HCT116 (cell line): ENCODE measurements around the gene GABBR2. TPM values are rescaled to one million over a fixed set of nuclear protein-coding genes. Genes with fewer than 3 reads are reported as not detected.

Source experiments
- ATAC-seq: fragments of 200-7000 bp; cut with Tn5 transposase; 2 replicates; pipeline ENCODE4 v1.9.1; 2020; ENCODE audit warnings: mild to moderate bottlenecking, moderate library complexity
- BruUV-seq: library from RNA; stranded (reverse); fragments of 400-500 nt; replicated peaks from 2 replicates; lab custom pipeline; 2021; lab: Mats Ljungman, UMichigan
- CTCF ChIA-PET: fragments of 300-600 bp; sonication (Branson Sonifier 250); formaldehyde crosslinking; loops from one replicate; lab custom pipeline; 2021; ENCODE audit warnings: antibody characterized with exemption; lab: Charles Lee
- POLR2A ChIA-PET: fragments of 300-600, 350-600 bp; sonication (Branson Sonifier 250); formaldehyde crosslinking; loops from one replicate; lab custom pipeline; 2021; ENCODE audit warnings: antibody characterized with exemption; lab: Charles Lee
- RAD21 ChIA-PET, 2 experiments: fragments of 300-600 bp; sonication (Branson Sonifier 250); formaldehyde crosslinking; loops; one replicate each; lab custom pipeline; 2023; ENCODE audit warnings: low total read pairs in 2 of 2; ENCODE audit not compliant: uncharacterized antibody in 2 of 2, unreplicated experiment in 2 of 2, low non-redundant PET in 1 of 2; lab: Charles Lee
- DNase-seq: peaks from one replicate; pipeline ENCODE4 v3.0.0-alpha.2; 2010; ENCODE audit warnings: low read depth, low spot score
- H2AFZ ChIP-seq: fragments of 200-600 bp; shearing (Covaris generic), sonication (generic); 2 replicates; pipeline ENCODE4 v1.6.1; 2017; ENCODE audit warnings: low read depth, mixed run types, mixed read lengths, antibody characterized with exemption, low read length; ENCODE audit not compliant: poor library complexity, severe bottlenecking
- H3K27ac ChIP-seq: 2 replicates; pipeline ENCODE4 v1.5.1; 2012; ENCODE audit warnings: low read depth, low read length
- H3K27me3 ChIP-seq: fragments of 200-600 bp; sonication (generic); 2 replicates; pipeline ENCODE4 v1.6.1; 2016; ENCODE audit warnings: mixed run types, low read length, mixed read lengths; ENCODE audit not compliant: insufficient read depth
- H3K36me3 ChIP-seq, 2 experiments: fragments of 200-500 bp in 1 of 2; fragments of 200-600 bp in 1 of 2; sonication (Bioruptor generic) in 1 of 2; sonication (generic) in 1 of 2; 2 replicates each; pipeline versions ENCODE4 v1.5.1 to v1.6.1; 2014 to 2016; ENCODE audit warnings: low read length in 2 of 2, inconsistent platforms in 1 of 2, mixed read lengths in 1 of 2, mixed run types in 1 of 2; ENCODE audit not compliant: insufficient read depth in 2 of 2, control insufficient read depth in 1 of 2
- H3K4me1 ChIP-seq, 2 experiments: fragments of 200-600 bp in 1 of 2; sonication (generic) in 1 of 2; 2 replicates each; pipeline versions ENCODE4 v1.5.1 to v1.6.1; 2012 to 2017; ENCODE audit warnings: low read length in 2 of 2, inconsistent platforms in 1 of 2, mild to moderate bottlenecking in 1 of 2, mixed read lengths in 1 of 2, mixed run types in 1 of 2, moderate library complexity in 1 of 2; ENCODE audit not compliant: insufficient read depth in 2 of 2, control insufficient read depth in 1 of 2
- H3K4me2 ChIP-seq: fragments of 200-600 bp; sonication (generic); 2 replicates; pipeline ENCODE4 v1.6.1; 2017; ENCODE audit warnings: mixed run types, low read length, mixed read lengths
- H3K4me3 ChIP-seq, 2 experiments: fragments of 200-600 bp in 1 of 2; sonication (generic) in 1 of 2; replicated peaks in 1 of 2; 2 replicates each; pipeline ENCODE4 v1.5.1; 2011 to 2016; ENCODE audit warnings: low read length in 2 of 2, control low read depth in 1 of 2, low read depth in 1 of 2, mild to moderate bottlenecking in 1 of 2, mixed read lengths in 1 of 2, mixed run types in 1 of 2
- H3K79me2 ChIP-seq: fragments of 200-600 bp; sonication (generic); 2 replicates; pipeline ENCODE4 v1.6.1; 2017; ENCODE audit warnings: mild to moderate bottlenecking, mixed run types, low read length, moderate library complexity, mixed read lengths; ENCODE audit not compliant: insufficient read depth
- H3K9ac ChIP-seq: fragments of 200-600 bp; sonication (generic); 2 replicates; pipeline ENCODE4 v1.6.1; 2016; ENCODE audit warnings: low read length, mixed read lengths
- H3K9me2 ChIP-seq: fragments of 200-600 bp; sonication (generic), shearing (Covaris generic); 2 replicates; pipeline ENCODE4 v1.6.1; 2017; ENCODE audit warnings: mixed run types, mild to moderate bottlenecking, moderate library complexity; ENCODE audit not compliant: insufficient read depth
- H3K9me3 ChIP-seq, 2 experiments: fragments of 200-500 bp in 1 of 2; fragments of 200-600 bp in 1 of 2; sonication (Bioruptor generic) in 1 of 2; sonication (generic) in 1 of 2; 2 replicates each; pipeline ENCODE4 v1.6.1; 2014 to 2017; ENCODE audit warnings: low read length in 2 of 2, mixed read lengths in 2 of 2, inconsistent platforms in 1 of 2, low read depth in 1 of 2, mild to moderate bottlenecking in 1 of 2, mixed run types in 1 of 2, moderate library complexity in 1 of 2; ENCODE audit not compliant: control insufficient read depth in 1 of 2, insufficient read depth in 1 of 2
- H4K20me1 ChIP-seq: fragments of 200-600 bp; sonication (generic), shearing (Covaris generic); 2 replicates; pipeline ENCODE4 v1.6.1; 2017; ENCODE audit warnings: mixed run types, mild to moderate bottlenecking, moderate library complexity; ENCODE audit not compliant: insufficient read depth
- CBX3 ChIP-seq: IDR thresholded peaks from 2 replicates; pipeline ENCODE4 v1.6.1; 2012; ENCODE audit warnings: low read depth
- CEBPB ChIP-seq: IDR thresholded peaks from 2 replicates; pipeline ENCODE4 v1.6.1; 2012; ENCODE audit warnings: low read depth
- EGR1 ChIP-seq: IDR thresholded peaks from 2 replicates; pipeline ENCODE4 v1.6.1; 2012; ENCODE audit warnings: low read depth
- ELF1 ChIP-seq: IDR thresholded peaks from 2 replicates; pipeline ENCODE4 v1.6.1; 2012; ENCODE audit warnings: low read depth, borderline replicate concordance
- FOSL1 ChIP-seq: IDR thresholded peaks from 2 replicates; pipeline ENCODE4 v1.6.1; 2012; ENCODE audit warnings: low read depth
- JUND ChIP-seq: IDR thresholded peaks from 2 replicates; pipeline ENCODE4 v1.6.1; 2012
- RAD21 ChIP-seq: IDR thresholded peaks from 2 replicates; pipeline ENCODE4 v1.6.1; 2012; ENCODE audit warnings: low read depth, mild to moderate bottlenecking
- SIN3A ChIP-seq: IDR thresholded peaks from 2 replicates; pipeline ENCODE4 v1.6.1; 2012; ENCODE audit warnings: low read depth
- SP1 ChIP-seq: IDR thresholded peaks from 2 replicates; pipeline ENCODE4 v1.6.1; 2012; ENCODE audit warnings: low read depth
- SRF ChIP-seq: IDR thresholded peaks from 2 replicates; pipeline ENCODE4 v1.6.1; 2012; ENCODE audit warnings: low read depth
- YY1 ChIP-seq: IDR thresholded peaks from 2 replicates; pipeline ENCODE4 v1.6.1; 2011; ENCODE audit warnings: low read length, low read depth, moderate library complexity, mild to moderate bottlenecking; ENCODE audit not compliant: insufficient replicate concordance; ENCODE audit errors: extremely low read depth
- ZNF274 ChIP-seq: fragments of 200-500 bp; sonication (Bioruptor generic); IDR thresholded peaks from 2 replicates; pipeline ENCODE4 v1.6.1; 2014; ENCODE audit warnings: mild to moderate bottlenecking, low read depth, low read length, inconsistent platforms
- intact Hi-C: fragments of 100-400 bp; cut with micrococcal nuclease; formaldehyde crosslinking; loops from 2 replicates; pipeline ENCODE4 v1.10.0; 2022
- total RNA-seq: library from RNA; stranded (reverse); gene quantifications from one replicate; pipeline ENCODE4 v1.2.1, GENCODE V29; 2021; ENCODE audit not compliant: unreplicated experiment
- TF ChIP-seq, protein P1 (sequence below), 3 experiments: fragments of 200-600 bp in 1 of 3; sonication (generic) in 1 of 3; IDR thresholded peaks in 2 of 3; conservative IDR thresholded peaks in 1 of 3; 2 replicates each; pipeline ENCODE4 v1.5.1; 2012 to 2017; ENCODE audit warnings: low read depth in 2 of 3, low read length in 2 of 3, antibody characterized with exemption in 1 of 3, borderline replicate concordance in 1 of 3, control low read depth in 1 of 3, mild to moderate bottlenecking in 1 of 3, mixed read lengths in 1 of 3, mixed run types in 1 of 3, moderate library complexity in 1 of 3; ENCODE audit not compliant: insufficient read depth in 1 of 3
- TF ChIP-seq, protein P2 (sequence below): IDR thresholded peaks from 2 replicates; pipeline ENCODE4 v1.6.1; 2012

The GABBR2 gene
- total RNA-seq, 1 experiment from 2014 or later: 0.15 TPM

DNA sequence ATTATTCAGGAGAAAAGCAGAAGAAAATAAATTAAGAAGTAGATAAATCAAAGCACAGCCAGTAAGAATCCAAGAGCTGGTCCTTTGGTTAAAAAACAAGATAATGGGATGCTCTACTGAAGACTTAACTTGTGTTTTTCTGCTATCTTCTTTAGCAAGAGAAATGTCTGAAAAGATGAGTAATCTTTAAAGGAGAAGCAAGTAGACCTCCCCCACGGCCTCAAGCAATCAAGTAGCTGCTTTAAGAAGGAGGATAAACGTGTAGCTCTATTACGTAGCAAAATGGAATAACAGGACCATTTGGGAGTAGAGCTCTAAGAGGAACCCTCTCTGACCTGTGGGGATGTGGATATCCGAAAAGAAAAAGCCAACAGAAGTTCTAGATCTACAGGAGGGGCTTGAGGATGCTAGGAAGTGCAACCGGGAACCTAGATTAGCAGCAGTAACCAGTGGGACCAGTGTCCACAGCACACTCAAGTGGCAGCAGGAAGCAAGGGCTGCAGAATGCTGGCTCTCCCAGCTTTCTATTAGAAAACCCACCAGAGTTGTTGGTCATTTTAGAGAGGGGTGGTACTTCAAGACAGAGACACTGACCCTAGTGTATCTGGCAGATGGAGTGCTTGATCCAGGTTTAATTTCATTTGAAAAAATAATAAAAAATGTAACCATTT lies 185.4 kb downstream of the GABBR2 start:
- peak; percentile 81 for ATAC-seq
- no peak for DNase-seq
- H3K4me1 ChIP-seq: no peaks in the 10 kb centered on the region
- POLR2A ChIA-PET: no interaction called here
- no peak overlapping the region for H3K4me3 ChIP-seq
- no peak overlapping the region for H3K4me2 ChIP-seq
- no peak overlapping the region for H3K27ac ChIP-seq
- intact Hi-C loops: loop anchor here (5.0 kb wide), 1 partner anchor 206 kb away; no protein-coding TSS in a partner anchor
- H3K9ac ChIP-seq: no peak overlapping the region
- H3K9me3 ChIP-seq: no peaks in the 10 kb centered on the region
- TF ChIP-seq, protein P1, sequence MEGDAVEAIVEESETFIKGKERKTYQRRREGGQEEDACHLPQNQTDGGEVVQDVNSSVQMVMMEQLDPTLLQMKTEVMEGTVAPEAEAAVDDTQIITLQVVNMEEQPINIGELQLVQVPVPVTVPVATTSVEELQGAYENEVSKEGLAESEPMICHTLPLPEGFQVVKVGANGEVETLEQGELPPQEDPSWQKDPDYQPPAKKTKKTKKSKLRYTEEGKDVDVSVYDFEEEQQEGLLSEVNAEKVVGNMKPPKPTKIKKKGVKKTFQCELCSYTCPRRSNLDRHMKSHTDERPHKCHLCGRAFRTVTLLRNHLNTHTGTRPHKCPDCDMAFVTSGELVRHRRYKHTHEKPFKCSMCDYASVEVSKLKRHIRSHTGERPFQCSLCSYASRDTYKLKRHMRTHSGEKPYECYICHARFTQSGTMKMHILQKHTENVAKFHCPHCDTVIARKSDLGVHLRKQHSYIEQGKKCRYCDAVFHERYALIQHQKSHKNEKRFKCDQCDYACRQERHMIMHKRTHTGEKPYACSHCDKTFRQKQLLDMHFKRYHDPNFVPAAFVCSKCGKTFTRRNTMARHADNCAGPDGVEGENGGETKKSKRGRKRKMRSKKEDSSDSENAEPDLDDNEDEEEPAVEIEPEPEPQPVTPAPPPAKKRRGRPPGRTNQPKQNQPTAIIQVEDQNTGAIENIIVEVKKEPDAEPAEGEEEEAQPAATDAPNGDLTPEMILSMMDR (IDR thresholded peaks at IDR 0.05 in 2 of 3, conservative IDR thresholded peaks at IDR 0.05 in 1 of 3; ENCODE audit: borderline replicate concordance in 1 of 3, insufficient read depth in 1 of 3, low read depth in 2 of 3, low read length in 2 of 3): peak; percentile 30 to 51 (median 42); a peak in 5 of 6 replicates
- TF ChIP-seq, protein P2, sequence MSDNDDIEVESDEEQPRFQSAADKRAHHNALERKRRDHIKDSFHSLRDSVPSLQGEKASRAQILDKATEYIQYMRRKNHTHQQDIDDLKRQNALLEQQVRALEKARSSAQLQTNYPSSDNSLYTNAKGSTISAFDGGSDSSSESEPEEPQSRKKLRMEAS: no peak
- TF ChIP-seq FOSL1 (no peak), EGR1 (no peak), JUND (no peak), RAD21 (peak; percentile 51), SP1 (no peak), ELF1 (no peak), YY1 (no peak), CBX3 (no peak), CEBPB (no peak), SRF (no peak), SIN3A (no peak), ZNF274 (no peak)
- no peak overlapping the region for H2AFZ ChIP-seq
- H3K27me3 ChIP-seq: no peaks in the 10 kb centered on the region
- no peaks in the 10 kb centered on the region for H4K20me1 ChIP-seq
- no peaks in the 10 kb centered on the region for H3K36me3 ChIP-seq
- H3K9me2 ChIP-seq: no peaks in the 10 kb centered on the region
- BruUV-seq: no TSS peak
- H3K79me2 ChIP-seq: no peaks in the 10 kb centered on the region
- RAD21 ChIA-PET: interaction anchor here in 1 of 2 experiments (1.2 kb wide), 1 partner anchor 207 kb away, joined by 4 read pairs; no protein-coding TSS in a partner anchor
- CTCF ChIA-PET: interaction anchor here (1.0 to 1.7 kb wide), 3 partner anchors 12 to 208 kb away, joined by 4 to 7 read pairs (median 6); no protein-coding TSS in a partner anchor
